Body of pancreas (tissue), 4 donors: ENCODE measurements around the gene FADS3.

ENCODE experiments used
- CTCF ChIP-seq, 7 experiments: fragments of 450-650 bp in 4 of 7; fragments of 200-600 bp in 3 of 7; sonication (generic) in 3 of 7; IDR thresholded peaks; one replicate each; pipeline ENCODE4 v1.5.1; 2016 to 2019; ENCODE audit warnings: antibody characterized with exemption in 7 of 7
- POLR2A ChIP-seq, 3 donors: fragments of 450-650 bp; IDR thresholded peaks; one replicate each; pipeline ENCODE4 v1.6.1; 2016; ENCODE audit warnings: antibody characterized with exemption in 3 of 3, mild to moderate bottlenecking in 2 of 3

- no peak for TF ChIP-seq POLR2A (IDR thresholded peaks at IDR 0.05)
- TF ChIP-seq CTCF (IDR thresholded peaks at IDR 0.05): no peak
Measured at GRCh38 chr11:61927501-61927900, 36.2 kb upstream of the FADS3 start.
